ENCODE results near the gene ZNF516.

Gene ZNF516

DNA sequence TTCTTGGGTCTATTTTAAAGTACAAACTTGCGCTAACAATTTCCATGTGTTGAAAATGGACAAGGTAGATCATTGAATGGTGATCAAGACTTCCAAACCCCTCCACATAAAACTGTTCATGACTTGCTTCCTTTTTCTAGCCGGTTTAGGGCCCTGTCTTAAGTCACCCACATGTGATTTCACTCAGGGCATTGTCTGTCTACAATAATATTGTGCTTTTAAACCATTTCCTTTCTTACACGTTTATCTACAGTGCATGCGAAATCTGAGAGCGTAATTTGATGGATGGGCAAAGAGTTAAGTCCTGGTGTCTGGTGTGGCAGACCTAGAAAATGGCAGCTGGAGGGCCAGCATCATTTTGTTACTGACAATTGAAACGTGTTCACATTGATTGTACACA is 2.0 kb upstream of the ZNF516 start:
- H3K27ac ChIP-seq: no peak overlapping the region
- TF ChIP-seq, protein P1, sequence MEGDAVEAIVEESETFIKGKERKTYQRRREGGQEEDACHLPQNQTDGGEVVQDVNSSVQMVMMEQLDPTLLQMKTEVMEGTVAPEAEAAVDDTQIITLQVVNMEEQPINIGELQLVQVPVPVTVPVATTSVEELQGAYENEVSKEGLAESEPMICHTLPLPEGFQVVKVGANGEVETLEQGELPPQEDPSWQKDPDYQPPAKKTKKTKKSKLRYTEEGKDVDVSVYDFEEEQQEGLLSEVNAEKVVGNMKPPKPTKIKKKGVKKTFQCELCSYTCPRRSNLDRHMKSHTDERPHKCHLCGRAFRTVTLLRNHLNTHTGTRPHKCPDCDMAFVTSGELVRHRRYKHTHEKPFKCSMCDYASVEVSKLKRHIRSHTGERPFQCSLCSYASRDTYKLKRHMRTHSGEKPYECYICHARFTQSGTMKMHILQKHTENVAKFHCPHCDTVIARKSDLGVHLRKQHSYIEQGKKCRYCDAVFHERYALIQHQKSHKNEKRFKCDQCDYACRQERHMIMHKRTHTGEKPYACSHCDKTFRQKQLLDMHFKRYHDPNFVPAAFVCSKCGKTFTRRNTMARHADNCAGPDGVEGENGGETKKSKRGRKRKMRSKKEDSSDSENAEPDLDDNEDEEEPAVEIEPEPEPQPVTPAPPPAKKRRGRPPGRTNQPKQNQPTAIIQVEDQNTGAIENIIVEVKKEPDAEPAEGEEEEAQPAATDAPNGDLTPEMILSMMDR (conservative IDR thresholded peaks at IDR 0.05): no peak

DNA sequence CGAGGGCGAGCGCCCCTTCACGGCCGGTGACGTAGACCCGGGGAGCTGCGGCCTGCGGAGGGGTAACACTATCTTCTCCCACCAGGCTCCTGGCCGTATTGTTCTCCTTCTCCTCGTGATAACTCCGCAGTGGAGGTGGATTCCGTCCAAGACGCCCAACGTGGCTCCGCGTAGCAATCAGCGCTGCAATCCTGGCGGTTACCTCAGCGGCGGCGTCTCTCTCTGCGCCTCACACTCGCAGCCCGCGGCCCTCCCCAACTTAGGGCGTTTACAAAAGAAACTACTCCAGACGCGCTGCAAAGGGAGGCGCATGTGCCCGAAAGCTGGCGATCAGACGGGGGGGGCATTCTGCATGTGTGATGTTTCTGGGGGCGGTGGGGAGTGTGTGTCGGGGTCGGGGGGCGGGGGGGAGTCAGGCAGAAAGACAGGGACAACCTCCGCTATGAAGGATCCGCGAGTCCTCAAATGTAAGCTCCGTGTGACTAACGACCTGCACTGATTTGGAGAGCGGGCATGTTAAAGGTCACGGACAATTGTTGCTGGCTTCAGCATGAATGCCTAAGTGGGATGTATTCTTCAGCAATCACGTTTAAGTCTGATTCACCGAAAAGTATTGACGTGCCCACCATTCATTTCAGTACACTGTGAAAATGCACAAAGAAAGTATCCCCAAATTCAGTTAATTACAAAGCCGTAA is 1.3 kb upstream of the ZNF516 start:
- TF ChIP-seq, protein P1 (conservative IDR thresholded peaks at IDR 0.05): no peak
- no peak overlapping the region for H3K27ac ChIP-seq

DNA sequence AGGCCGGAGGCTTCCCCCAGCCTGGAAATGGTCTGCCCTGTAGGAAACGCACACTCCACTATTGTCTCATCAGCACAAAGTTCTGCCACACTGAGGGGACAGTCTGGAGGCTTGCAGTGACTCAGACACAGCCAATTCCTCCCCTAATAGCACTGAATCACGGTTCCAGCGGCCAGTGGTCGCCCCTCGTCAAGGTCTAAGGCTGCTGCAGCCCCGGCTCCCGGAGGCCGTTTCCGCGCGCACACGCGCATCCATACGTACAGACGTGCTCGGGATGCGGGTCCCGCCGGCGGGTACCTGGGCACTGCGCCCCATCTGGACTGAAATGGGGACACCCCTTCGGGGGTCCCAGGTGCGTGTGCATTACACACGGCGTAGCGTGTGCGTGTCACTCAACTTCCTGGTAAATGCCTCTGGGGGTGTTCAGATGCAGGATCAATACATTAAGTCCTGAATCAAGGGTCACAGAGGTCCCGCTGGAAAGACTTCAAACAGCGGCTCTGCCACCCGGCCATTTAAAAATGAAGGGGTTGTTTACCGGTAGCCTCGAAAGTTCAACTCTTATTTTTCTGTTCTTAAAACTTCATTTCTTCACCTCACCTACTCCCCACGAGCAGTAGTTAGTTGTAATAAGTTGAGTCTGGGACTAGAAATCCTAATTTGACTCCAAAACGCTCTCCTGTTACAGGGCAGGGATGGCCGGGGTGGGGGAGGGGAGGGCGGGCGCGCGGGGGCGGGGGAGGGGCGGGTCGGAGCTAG is 572 bp upstream of the ZNF516 start:
- no peak overlapping the region for H3K27ac ChIP-seq
- TF ChIP-seq, protein P1 (conservative IDR thresholded peaks at IDR 0.05): no peak

DNA sequence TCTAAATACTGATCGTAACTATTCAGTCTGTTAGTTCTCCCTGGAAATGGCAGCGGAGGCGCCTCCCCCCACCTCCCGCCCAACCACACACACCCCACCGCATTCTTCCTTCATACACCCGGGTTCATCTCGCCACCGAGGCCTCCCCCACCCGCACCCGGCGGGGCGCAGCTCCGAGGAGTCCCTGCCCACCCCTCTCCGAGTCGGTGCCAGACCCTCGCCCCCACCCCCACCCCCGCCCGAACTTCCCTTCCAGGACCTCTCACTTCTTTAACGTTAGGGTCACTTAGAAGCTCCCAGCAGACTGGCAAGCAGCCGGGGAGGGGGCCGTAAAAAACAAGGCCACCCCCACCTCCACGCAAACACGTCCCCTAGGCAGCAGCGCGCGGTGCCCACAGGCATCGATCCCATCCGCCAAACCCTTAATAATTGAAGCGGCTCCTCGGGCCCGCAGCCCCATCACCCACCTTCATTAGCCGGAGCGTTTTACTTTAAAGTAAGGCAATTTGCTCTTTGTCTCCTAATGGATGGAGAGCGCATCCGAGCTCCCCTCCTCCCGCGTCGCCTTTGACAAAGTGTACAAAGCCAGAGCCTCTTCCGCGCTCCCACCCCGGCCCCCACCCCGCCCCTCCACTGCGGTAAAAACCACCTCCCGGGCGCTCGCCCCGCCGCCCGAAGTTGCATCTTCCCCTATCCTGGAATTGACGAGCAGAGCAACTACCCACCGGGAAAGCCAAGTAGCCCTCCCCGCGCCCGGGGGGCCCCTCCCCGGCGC is 624 bp downstream of the ZNF516 start:
- no peak overlapping the region for H3K27ac ChIP-seq
- TF ChIP-seq, protein P1 (conservative IDR thresholded peaks at IDR 0.05): no peak

DNA sequence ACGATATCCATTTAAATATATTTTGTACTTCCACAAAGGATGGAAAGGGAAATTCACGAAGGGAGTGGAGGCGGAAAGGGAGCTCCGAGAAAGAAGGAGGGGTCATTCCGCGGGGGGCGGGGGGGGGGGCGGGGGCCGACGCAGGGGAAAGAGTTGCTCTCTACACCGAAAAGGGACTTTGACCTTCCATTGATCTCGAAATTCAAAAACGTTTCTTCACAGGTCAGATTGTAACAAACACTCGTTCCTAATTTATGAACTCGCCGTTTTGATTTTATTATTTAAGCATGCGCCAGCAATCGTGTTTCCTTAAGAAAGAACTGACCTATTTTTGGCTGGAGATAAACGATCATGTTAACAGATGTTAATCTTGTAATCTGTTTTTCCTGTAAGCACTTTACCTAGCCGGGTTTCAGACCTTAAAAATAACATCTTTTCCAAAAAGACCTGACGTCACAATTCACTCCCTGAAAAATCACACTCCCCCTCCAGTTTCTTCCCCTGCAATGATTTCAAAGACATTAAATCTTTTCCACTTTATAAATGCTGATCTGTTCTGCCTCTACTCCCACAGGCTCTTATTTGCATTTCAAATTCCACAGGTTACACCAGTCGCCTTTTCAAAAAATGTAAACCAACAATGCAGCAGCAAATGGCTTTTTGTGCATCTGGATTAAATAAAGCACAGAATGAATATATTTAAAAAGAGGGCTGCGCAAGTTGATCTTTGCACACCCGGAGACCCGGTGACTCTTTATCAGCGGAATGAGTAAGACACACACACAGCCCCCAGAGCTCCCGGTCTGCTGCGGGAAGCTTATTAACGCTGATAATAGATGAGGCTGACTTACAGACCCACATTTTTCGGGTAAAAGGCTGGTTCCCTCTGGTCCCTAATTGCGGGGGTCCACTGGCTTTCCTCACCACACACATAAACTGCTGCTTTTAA is 1.6 kb downstream of the ZNF516 start:
- H3K27ac ChIP-seq: no peak overlapping the region
- TF ChIP-seq, protein P1 (conservative IDR thresholded peaks at IDR 0.05): no peak

DNA sequence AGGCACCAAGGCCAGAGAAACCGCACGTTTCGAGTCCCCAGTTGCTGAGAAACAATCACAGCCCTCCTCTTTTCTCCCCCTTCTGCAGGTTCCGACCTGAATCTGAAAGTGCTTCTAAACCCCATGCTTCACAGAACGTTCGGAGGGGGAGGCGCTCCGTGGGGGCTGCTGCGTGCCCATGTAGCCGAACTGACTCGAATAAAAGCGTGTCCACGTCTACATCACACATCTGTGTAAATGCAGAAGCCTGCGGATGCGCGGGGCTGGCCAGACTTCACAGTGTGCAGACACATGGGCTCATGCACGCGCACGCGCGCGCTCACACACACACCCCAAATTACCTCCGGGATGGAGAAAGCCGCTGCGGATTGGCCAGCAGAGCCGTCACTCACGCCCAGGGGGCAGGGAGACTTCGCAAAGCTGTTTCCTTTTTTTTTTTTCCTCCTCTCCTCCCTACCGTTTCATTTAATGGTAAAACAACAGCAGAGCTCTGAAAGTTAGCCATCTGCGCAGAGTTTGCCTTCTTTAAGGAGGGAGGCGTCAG is 2.3 kb downstream of the ZNF516 start:
- H3K27ac ChIP-seq: no peak overlapping the region
- TF ChIP-seq, protein P1 (conservative IDR thresholded peaks at IDR 0.05): no peak
